Measurements from ENCODE around the gene GALM.

Gene GALM

GRCh38 chr2:38668779-38669479 lies 3.0 kb downstream of the GALM start:
- TF ChIP-seq REST (IDR thresholded peaks at IDR 0.05; ENCODE audit: insufficient read depth in 1 of 2, low read depth in 2 of 2, low read length in 2 of 2), result no peak
- TF ChIP-seq FOXP2 (optimal IDR thresholded peaks at IDR 0.05; ENCODE audit: borderline replicate concordance, extremely low read depth, extremely low read length, insufficient read depth), result no peak
- TF ChIP-seq SIN3A (IDR thresholded peaks at IDR 0.05; ENCODE audit: borderline replicate concordance, insufficient read depth, low read length), result no peak
- TF ChIP-seq TAF1 (IDR thresholded peaks at IDR 0.05; ENCODE audit: borderline replicate concordance, insufficient read depth, low read length), result no peak
- TF ChIP-seq POLR2AphosphoS5 (IDR thresholded peaks at IDR 0.05; ENCODE audit: low read depth, low read length), result no peak

- TF ChIP-seq FOXP2 (optimal IDR thresholded peaks at IDR 0.05; ENCODE audit: borderline replicate concordance, extremely low read depth, extremely low read length, insufficient read depth) (no peak), TAF1 (IDR thresholded peaks at IDR 0.05; ENCODE audit: borderline replicate concordance, insufficient read depth, low read length) (no peak)
Observed at GRCh38 chr2:38671303-38671702, 5.4 kb downstream of the GALM start.

GRCh38 chr2:38671946-38672345 lies 6.0 kb downstream of the GALM start:
- TF ChIP-seq SIN3A (IDR thresholded peaks at IDR 0.05; ENCODE audit: borderline replicate concordance, insufficient read depth, low read length), result no peak
- no peak for TF ChIP-seq REST (IDR thresholded peaks at IDR 0.05; ENCODE audit: insufficient read depth in 1 of 2, low read depth in 2 of 2, low read length in 2 of 2)
- no peak for TF ChIP-seq POLR2AphosphoS5 (IDR thresholded peaks at IDR 0.05; ENCODE audit: low read depth, low read length)

- TF ChIP-seq SIN3A (IDR thresholded peaks at IDR 0.05; ENCODE audit: borderline replicate concordance, insufficient read depth, low read length), result no peak
- no peak for TF ChIP-seq REST (IDR thresholded peaks at IDR 0.05; ENCODE audit: insufficient read depth in 1 of 2, low read depth in 2 of 2, low read length in 2 of 2)
- TF ChIP-seq TAF1 (IDR thresholded peaks at IDR 0.05; ENCODE audit: borderline replicate concordance, insufficient read depth, low read length), result no peak
- TF ChIP-seq POLR2AphosphoS5 (IDR thresholded peaks at IDR 0.05; ENCODE audit: low read depth, low read length), result no peak
Observed at GRCh38 chr2:38672445-38673391, 6.8 kb downstream of the GALM start.

GRCh38 chr2:38676681-38677080 lies 10.8 kb downstream of the GALM start:
- no peak for TF ChIP-seq SIN3A (IDR thresholded peaks at IDR 0.05; ENCODE audit: borderline replicate concordance, insufficient read depth, low read length)
- no peak for TF ChIP-seq FOXP2 (optimal IDR thresholded peaks at IDR 0.05; ENCODE audit: borderline replicate concordance, extremely low read depth, extremely low read length, insufficient read depth)
- TF ChIP-seq REST (IDR thresholded peaks at IDR 0.05; ENCODE audit: insufficient read depth in 1 of 2, low read depth in 2 of 2, low read length in 2 of 2), result no peak
- TF ChIP-seq TAF1 (IDR thresholded peaks at IDR 0.05; ENCODE audit: borderline replicate concordance, insufficient read depth, low read length), result no peak
- TF ChIP-seq POLR2AphosphoS5 (IDR thresholded peaks at IDR 0.05; ENCODE audit: low read depth, low read length), result no peak

All from PFSK-1 (cell line).